ENCODE results near the gene RAB22A.

RAB22A gene

GRCh38 chr20:58268936-58269619 lies 40.4 kb upstream of the RAB22A start:
- H3K4me3 ChIP-seq (ENCODE audit: low read depth, low read length) = no peak overlapping the region
- no peak for DNase-seq (ENCODE audit: low read depth)
- no peak for TF ChIP-seq CTCF (IDR thresholded peaks at IDR 0.05; ENCODE audit: low read depth, low read length, missing control alignments)

GRCh38 chr20:58271606-58272351 lies 37.7 kb upstream of the RAB22A start:
- no peak for DNase-seq (ENCODE audit: low read depth)
- H3K4me3 ChIP-seq (ENCODE audit: low read depth, low read length) = no peak overlapping the region
- no peak for TF ChIP-seq CTCF (IDR thresholded peaks at IDR 0.05; ENCODE audit: low read depth, low read length, missing control alignments)

- no peak for DNase-seq (ENCODE audit: low read depth)
- no peak overlapping the region for H3K4me3 ChIP-seq (ENCODE audit: low read depth, low read length)
- TF ChIP-seq CTCF (IDR thresholded peaks at IDR 0.05; ENCODE audit: low read depth, low read length, missing control alignments) = no peak
Measured at GRCh38 chr20:58274384-58274783, 35.1 kb upstream of the RAB22A start.

- TF ChIP-seq CTCF (IDR thresholded peaks at IDR 0.05; ENCODE audit: low read depth, low read length, missing control alignments) = no peak
Measured at GRCh38 chr20:58277107-58277506, 32.4 kb upstream of the RAB22A start.

GRCh38 chr20:58277578-58278472 lies 31.7 kb upstream of the RAB22A start:
- no peak for DNase-seq (ENCODE audit: low read depth)
- TF ChIP-seq CTCF (IDR thresholded peaks at IDR 0.05; ENCODE audit: low read depth, low read length, missing control alignments) = no peak
- H3K4me3 ChIP-seq (ENCODE audit: low read depth, low read length) = no peak overlapping the region

More at GRCh38 chr20:58277107-58277506, 32.4 kb upstream of the RAB22A start:
- DNase-seq (ENCODE audit: low read depth) = no peak
- no peak overlapping the region for H3K4me3 ChIP-seq (ENCODE audit: low read depth, low read length)

- DNase-seq (ENCODE audit: low read depth) = no peak
Measured at GRCh38 chr20:58286729-58287128, 22.8 kb upstream of the RAB22A start.

More at GRCh38 chr20:58286729-58287128, 22.8 kb upstream of the RAB22A start:
- no peak for TF ChIP-seq CTCF (IDR thresholded peaks at IDR 0.05; ENCODE audit: low read depth, low read length, missing control alignments)
- no peak overlapping the region for H3K4me3 ChIP-seq (ENCODE audit: low read depth, low read length)

All from GM12864 (cell line).